Measurements from ENCODE around the gene ERC1. TPM values are rescaled to one million over a fixed set of nuclear protein-coding genes. Genes with fewer than 3 reads are reported as not detected.

Gene ERC1
- total and polyA plus RNA-seq, 2 of the 4 experiments (the other 2 are of a cell fraction): 11.6 to 25.6 TPM

- Histone ChIP-seq H3K36me3 (ENCODE audit: control insufficient read depth, insufficient read depth, low read length) (peaks cover 9% of the 10 kb centered on the region), H3K4me3 (ENCODE audit: insufficient read depth, low read depth, low read length) (no peak overlapping the region), H4K8ac (ENCODE audit: low read depth in 2 of 2, low read length in 2 of 2) (no peak overlapping the region), H3K79me1 (ENCODE audit: low read depth in 1 of 2, low read length in 2 of 2) (no peaks in the 10 kb centered on the region), H2BK5ac (ENCODE audit: low read depth, low read length, poor library complexity, severe bottlenecking) (no peak overlapping the region), H3K9ac (ENCODE audit: low read depth, low read length) (no peak overlapping the region), H2AK5ac (ENCODE audit: low read depth, low read length) (no peak overlapping the region), H2BK20ac (ENCODE audit: low read depth, low read length) (no peak overlapping the region), H3K56ac (ENCODE audit: extremely low read depth, insufficient read depth, low read length) (no peak overlapping the region), H3K23ac (ENCODE audit: low read depth, low read length) (no peak overlapping the region), H3K9me3 (ENCODE audit: control insufficient read depth, insufficient read depth, low read length) (no peaks in the 10 kb centered on the region), H3K14ac (replicated peaks; ENCODE audit: low read depth, low read length) (no peak overlapping the region), H3K4ac (ENCODE audit: low read depth, low read length) (no peak overlapping the region), H2AK9ac (replicated peaks; ENCODE audit: low read depth, low read length, poor library complexity) (no peak overlapping the region), H3K27ac (ENCODE audit: insufficient read depth, low read length) (no peak overlapping the region), H4K5ac (ENCODE audit: low read depth, low read length) (no peak overlapping the region), H3K4me1 (ENCODE audit: control insufficient read depth, insufficient read depth, low read length) (no peaks in the 10 kb centered on the region; the same call in 1 of the 2 replicates), H2BK15ac (ENCODE audit: low read depth, low read length) (no peak overlapping the region), H4K91ac (ENCODE audit: insufficient read depth, low read depth, low read length) (no peak overlapping the region), H3K27me3 (ENCODE audit: control insufficient read depth, insufficient read depth, low read length) (no peaks in the 10 kb centered on the region), H3K9me1 (ENCODE audit: insufficient read depth, low read length) (no peaks in the 10 kb centered on the region), H2AFZ (replicated peaks; ENCODE audit: low read length, poor library complexity) (no peak overlapping the region), H4K20me1 (ENCODE audit: insufficient read depth, low read length) (no peaks in the 10 kb centered on the region), H3K4me2 (ENCODE audit: low read depth, low read length) (no peak overlapping the region), H3K18ac (ENCODE audit: low read depth, low read length) (no peak overlapping the region), H2BK120ac (ENCODE audit: low read depth, low read length) (no peak overlapping the region)
- ChIA-PET POLR2A (ENCODE audit: unreplicated experiment) (no interaction called here), CTCF (no interaction called here)
- no TSS peak for BruUV-seq (replicated peaks)
- in situ Hi-C loops (cut with MboI; ENCODE audit: low sequenced_read_pairs): no loop called here
- intact Hi-C loops (cut with micrococcal nuclease): no loop called here
- 90% methylated on average over 2 of the region's 5 CpGs; no CpG with 5 or more reads in 1 of the 2 experiments for WGBS, 2 experiments (ENCODE audit: extremely low coverage in 2 of 2, insufficient read length in 1 of 2)
- ATAC-seq (ENCODE audit: low read depth) (no peak), DNase-seq (no peak)
- dilution Hi-C loops (cut with HindIII; ENCODE audit: low sequenced_read_pairs, unreplicated experiment): no loop called here
- TF ChIP-seq CHD1 (IDR thresholded peaks at IDR 0.05; ENCODE audit: low read depth, low read length): no peak
- no peak for TF ChIP-seq NFE2L2 (IDR thresholded peaks at IDR 0.05; ENCODE audit: low read depth, low read length)
- TF ChIP-seq RAD21 (IDR thresholded peaks at IDR 0.05; ENCODE audit: low read length): no peak
- TF ChIP-seq CTCF (conservative IDR thresholded peaks at IDR 0.05; ENCODE audit: low read depth, low read length): no peak
- no peak for TF ChIP-seq MAFK (IDR thresholded peaks at IDR 0.05; ENCODE audit: low read depth, low read length)
- TF ChIP-seq SMC3 (IDR thresholded peaks at IDR 0.05; ENCODE audit: low read depth, low read length): no peak
- TF ChIP-seq RCOR1 (IDR thresholded peaks at IDR 0.05; ENCODE audit: insufficient replicate concordance, low read length): no peak
- no peak for TF ChIP-seq MXI1 (IDR thresholded peaks at IDR 0.05; ENCODE audit: borderline replicate concordance, low read depth, low read length)
- no peak for TF ChIP-seq CEBPB (IDR thresholded peaks at IDR 0.05; ENCODE audit: low read depth, low read length)
- TF ChIP-seq BHLHE40 (IDR thresholded peaks at IDR 0.05; ENCODE audit: low read depth, low read length): no peak
- no peak for TF ChIP-seq RFX5 (IDR thresholded peaks at IDR 0.05; ENCODE audit: low read depth, low read length)
Observed at GRCh38 chr12:1377117-1377516, 386.1 kb downstream of the ERC1 start.
